HG02970 (cell line): Measurements from ENCODE around the gene CFAP53.
A peak's percentile ranks its signal among the peaks of the same experiment; 100 is the strongest.
"Not testable (repeated sequence)": the region's sequence is repeated elsewhere in the genome, so short reads cannot be mapped to it uniquely, and the experiment has no call there.

Source experiments
- ATAC-seq: cut with Tn5 transposase; IDR thresholded peaks from one replicate; pipeline ENCODE4 v1.9.1; 2021; ENCODE audit warnings: mild to moderate bottlenecking, moderate library complexity, moderate number of reproducible peaks; ENCODE audit not compliant: unreplicated experiment, low FRiP score

Gene CFAP53

GRCh38 chr18:50288348-50289107 lies 22.2 kb upstream of the CFAP53 start:
- ATAC-seq = not testable (repeated sequence)

DNA sequence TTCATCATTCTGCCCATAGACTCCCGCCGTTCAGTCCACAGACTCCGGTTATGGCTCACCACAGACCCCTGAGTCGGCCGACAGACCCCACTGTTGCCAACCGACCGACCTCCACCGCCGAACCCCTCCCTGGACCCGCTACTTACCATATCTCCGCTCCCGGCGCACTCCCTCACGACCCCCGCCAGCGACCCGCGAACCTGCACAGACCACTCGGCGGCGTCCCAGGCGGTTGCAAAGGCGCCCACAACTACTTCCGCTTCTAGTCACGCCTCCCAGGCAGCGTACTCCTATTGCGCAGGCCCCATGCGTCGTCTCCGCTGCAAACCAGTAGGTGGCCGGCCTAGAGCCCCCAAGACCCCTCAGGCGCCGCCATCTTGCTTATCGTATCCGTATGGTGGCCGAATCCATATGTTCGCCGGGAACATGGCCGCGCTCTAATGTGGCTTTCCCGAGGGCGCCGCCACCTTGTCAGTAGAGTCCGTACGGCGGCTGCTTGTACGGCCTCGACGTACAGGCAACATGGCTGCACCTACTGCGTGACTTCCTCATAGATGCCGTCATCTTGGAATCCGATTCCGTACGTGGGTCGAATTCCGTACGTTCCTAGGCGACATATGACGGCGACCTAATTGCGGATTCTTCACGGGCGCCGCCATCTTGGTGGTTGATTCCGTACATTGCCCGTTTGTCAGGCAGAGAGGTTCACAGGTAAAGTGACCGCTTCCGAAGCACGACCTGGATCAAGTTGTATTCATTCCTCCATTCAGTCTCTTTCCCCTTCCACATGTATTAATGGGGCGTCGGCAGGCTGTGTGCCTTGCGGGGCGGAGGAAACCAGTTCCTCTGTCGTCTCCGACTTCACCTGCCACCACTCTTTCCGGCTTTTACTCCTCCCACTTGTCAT lies 21.4 kb upstream of the CFAP53 start, which contains the start of gene CXXC1:
Gene CXXC1, minus strand, starts transcription at position 252 of the 907 bp plus-strand sequence. Its CDS starts 103 bp downstream, at position 149.
- peak; percentile 89 for ATAC-seq

GRCh38 chr18:50287028-50287440 lies 20.7 kb upstream of the CFAP53 start:
- no peak for ATAC-seq

GRCh38 chr18:50286391-50287027 lies 20.2 kb upstream of the CFAP53 start:
- ATAC-seq = no peak

- no peak for ATAC-seq
Measured at GRCh38 chr18:50285631-50286321, 19.5 kb upstream of the CFAP53 start.

- ATAC-seq = no peak
Measured at GRCh38 chr18:50285071-50285470, 18.8 kb upstream of the CFAP53 start.

GRCh38 chr18:50284255-50284885 lies 18.1 kb upstream of the CFAP53 start:
- no peak for ATAC-seq

DNA sequence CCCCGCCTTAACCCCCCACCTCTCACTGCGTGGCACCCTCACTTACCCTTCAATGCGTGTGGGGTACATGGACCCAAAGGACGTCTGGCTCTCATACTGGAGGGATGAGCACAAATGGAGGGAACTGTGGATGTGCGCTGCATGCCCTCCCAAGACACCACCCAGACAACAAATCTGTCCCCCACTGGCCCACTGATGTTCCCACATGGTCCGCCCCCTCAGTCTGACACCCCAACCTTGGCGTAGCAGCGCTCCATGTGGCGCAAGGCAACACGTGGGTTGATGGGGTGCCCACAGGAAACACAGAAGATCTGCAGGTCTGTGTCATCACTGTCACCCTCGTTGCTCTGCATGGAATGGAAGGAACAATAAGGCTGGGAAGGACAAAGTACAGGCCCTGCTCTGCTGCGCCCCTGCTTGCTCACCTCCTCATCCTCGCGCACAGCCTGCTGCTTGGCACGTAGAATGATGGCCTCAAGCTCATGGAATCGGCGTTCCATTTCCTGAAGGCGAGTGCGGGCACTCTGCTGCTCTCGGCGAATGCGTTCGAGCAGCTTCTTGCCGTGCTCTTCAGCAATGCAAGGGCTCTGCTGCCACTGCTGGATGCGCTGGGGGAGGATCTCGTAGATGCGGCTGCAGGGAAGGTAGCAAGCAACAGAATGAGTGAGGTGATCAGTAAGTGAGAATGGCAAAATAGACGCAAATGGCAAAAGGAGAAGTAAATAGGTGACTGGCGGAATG lies 17.3 kb upstream of the CFAP53 start:
- ATAC-seq = no peak

DNA sequence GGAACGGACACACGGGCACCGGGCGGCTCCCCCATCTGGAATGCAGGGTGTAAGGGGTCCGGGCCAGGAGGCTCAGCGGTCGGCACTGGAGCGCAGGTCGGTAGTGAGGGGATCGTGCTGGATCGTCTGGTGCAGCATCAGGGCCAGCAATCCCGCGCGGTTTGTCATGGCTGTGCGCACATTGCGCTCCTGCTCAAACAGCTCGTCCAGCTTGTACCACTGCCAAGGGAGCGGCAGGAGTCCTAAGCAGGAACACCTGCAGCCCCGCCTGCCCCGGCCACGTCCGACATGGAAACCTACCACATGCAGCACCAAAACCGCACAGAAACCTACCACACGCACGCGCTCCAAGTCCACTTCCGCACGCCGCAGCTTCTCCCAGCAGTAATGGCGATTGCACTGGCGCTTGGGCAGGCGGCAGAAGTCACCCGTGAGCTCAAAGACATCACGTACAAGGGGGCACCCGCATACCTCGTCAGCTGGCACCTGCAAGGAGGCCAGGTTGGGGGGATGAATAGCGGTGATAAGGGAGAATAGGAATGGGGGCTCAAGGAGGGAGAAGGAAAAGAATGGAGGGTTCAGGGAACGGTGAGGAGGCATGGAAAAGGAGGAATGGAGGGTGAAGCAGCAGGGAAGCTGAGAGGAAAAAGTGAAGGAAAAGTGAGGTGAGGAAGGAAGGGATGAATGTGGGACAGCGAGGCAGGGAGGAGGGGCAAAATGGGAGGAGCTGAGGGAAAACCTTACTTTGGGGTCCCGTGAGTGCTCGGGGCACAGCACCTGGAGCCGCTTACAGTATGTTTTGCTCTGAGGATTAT lies 16.4 kb upstream of the CFAP53 start:
- no peak for ATAC-seq

GRCh38 chr18:50281972-50282520 lies 15.8 kb upstream of the CFAP53 start:
- ATAC-seq = no peak

GRCh38 chr18:50281295-50281971 lies 15.1 kb upstream of the CFAP53 start, which contains the start of gene MBD1:
TSS of gene MBD1 (minus strand) at chr18:50281523. CDS start at chr18:50279992, 1,531 bp downstream.
- peak; percentile 90 for ATAC-seq

GRCh38 chr18:50280707-50281294 lies 14.5 kb upstream of the CFAP53 start:
- ATAC-seq = no peak

DNA sequence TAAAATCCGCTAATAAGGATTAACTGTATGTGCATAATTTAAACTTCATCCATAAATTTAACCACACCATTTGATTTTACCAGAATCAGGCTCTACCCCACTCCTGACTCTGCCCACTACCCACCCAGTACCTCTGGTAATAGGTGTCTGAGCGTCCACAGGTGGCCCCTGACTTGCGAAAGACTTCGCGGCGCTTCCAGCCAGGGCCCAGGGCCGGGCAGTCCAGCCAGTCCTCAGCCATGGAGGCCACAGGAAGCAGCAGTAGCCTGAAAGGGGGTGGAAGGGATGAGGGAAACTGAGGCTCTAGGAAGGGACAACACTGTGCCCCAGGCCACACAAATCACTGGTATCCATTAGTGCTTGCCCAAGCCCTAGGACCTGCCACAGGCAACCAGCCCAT lies 13.5 kb upstream of the CFAP53 start:
- no peak for ATAC-seq

GRCh38 chr18:50277942-50278341 lies 11.6 kb upstream of the CFAP53 start:
- ATAC-seq = no peak

DNA sequence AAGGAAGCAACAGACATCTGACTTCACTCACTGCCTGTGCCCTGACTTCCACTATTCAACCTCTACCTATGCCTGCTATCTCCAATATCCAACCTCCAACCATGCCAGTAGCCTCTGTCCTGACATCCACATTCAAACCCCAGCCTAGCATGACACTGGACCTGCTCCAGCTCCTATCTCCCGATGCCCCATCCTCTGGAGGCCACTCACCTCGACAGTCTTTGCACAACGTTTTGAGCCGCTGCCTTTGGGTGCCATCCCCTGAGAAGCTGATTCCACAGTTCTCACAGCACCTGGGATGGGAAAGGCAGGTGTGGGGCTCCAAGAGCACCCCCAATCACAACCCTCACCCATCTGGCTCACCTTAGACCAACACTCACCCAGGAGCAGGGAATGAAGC lies 10.2 kb upstream of the CFAP53 start:
- no peak for ATAC-seq

DNA sequence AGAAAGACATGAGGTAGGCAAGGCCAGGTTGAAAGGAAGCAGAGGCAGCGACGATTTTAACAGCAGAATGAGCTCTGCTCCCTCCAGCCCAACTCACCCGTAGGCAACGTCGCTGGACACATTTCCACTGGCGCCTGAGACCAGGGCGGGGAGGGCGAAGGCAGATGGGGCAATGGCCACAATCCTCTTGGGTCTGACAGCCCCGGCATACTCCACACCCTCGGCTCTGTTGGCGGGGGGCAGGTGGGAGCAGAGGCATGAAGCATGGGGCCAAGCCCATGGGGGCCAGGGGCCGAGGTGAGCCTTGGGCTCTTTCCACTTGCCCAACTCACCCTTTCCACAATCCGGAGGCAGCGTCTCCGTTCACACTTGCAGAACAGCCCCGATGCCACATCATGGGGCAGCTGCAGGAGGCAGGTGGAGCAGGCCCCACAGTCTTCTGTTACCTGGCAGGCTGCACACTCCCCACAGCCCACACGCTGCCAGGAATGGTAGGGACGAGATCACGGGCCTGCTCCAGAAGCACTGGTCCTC lies 9.3 kb upstream of the CFAP53 start:
- ATAC-seq = no peak

DNA sequence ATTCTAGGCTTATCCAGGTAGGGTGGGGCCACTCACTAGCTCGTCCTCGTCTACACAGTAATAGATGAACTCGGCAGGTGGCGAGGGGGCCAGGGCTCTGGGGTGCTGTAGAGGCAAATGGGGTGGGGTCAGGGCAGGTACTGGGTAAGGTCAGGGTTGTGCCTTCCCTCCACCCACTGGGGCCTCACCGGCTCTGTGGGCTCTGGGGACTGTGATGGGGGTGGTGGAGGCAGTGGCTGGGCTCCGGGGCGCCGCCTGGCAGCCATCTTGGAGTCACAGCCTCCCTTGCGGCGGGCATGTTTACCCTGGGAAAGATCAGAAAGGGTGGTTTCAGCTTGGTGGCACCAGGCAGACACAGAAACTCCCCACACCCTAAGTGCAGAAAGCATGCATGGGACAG lies 8.6 kb upstream of the CFAP53 start:
- ATAC-seq = no peak
